ENCODE measurements around the gene IFT74.

IFT74 gene

DNA sequence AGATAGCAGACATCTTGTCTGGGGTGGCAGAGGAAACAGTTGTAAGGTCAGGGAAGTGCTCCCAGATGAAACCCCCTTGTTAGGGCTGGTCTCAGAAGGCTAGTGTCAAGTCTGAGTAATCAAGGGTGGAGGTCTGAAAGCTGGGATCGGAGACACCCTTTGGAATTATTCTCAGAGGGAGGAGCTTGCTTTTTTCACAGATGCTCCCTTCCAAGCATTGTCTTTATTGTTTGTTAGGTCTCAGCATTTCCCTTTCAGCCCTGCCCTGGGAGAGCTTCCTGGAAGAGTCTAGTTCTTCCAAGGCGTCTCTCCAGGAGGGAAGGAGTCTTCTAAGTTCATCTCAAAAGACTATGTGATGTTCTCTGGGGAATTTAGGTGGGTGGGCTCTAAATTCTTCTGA, 156.0 kb downstream of the IFT74 start:
- DNase-seq (ENCODE audit: low read depth, low spot score), result no peak
- H3K4me3 ChIP-seq (ENCODE audit: low read length), result no peak overlapping the region
